Measurements from ENCODE around the gene QRICH2.

- TF ChIP-seq CTCF (conservative IDR thresholded peaks at IDR 0.05; ENCODE audit: low read depth, low read length) (no peak), ELK1 (IDR thresholded peaks at IDR 0.05; ENCODE audit: borderline replicate concordance, low read depth, low read length) (no peak), USF2 (IDR thresholded peaks at IDR 0.05; ENCODE audit: low read depth, low read length) (no peak), POLR2A (IDR thresholded peaks at IDR 0.05; ENCODE audit: low read depth, low read length) (peak; percentile 37; the same call in 1 of the 2 replicates), RFX5 (IDR thresholded peaks at IDR 0.05; ENCODE audit: low read depth, low read length) (no peak), BHLHE40 (IDR thresholded peaks at IDR 0.05; ENCODE audit: low read depth, low read length) (no peak), CEBPB (IDR thresholded peaks at IDR 0.05; ENCODE audit: low read depth, low read length) (peak; percentile 71), MAFK (IDR thresholded peaks at IDR 0.05; ENCODE audit: low read depth, low read length) (no peak), RAD21 (IDR thresholded peaks at IDR 0.05; ENCODE audit: low read length) (no peak), SMC3 (IDR thresholded peaks at IDR 0.05; ENCODE audit: low read depth, low read length) (no peak), RCOR1 (IDR thresholded peaks at IDR 0.05; ENCODE audit: insufficient replicate concordance, low read length) (no peak), FOS (IDR thresholded peaks at IDR 0.05; ENCODE audit: low read depth, low read length) (no peak)
Measured at GRCh38 chr17:76268015-76268749, 39.9 kb downstream of the QRICH2 start.
